Measurements from ENCODE around the gene SLC25A20. TPM values are rescaled to one million over a fixed set of nuclear protein-coding genes. Genes with fewer than 3 reads are reported as not detected.

The SLC25A20 gene
- total and polyA plus RNA-seq, 4 donors: 36.9 to 223 (median 86.5) TPM

- Histone ChIP-seq H3K27me3 (ENCODE audit: control insufficient read depth in 4 of 4, insufficient read depth in 4 of 4, low read length in 3 of 4) (no peaks in the 10 kb centered on the region), H3K9me3 (ENCODE audit: control insufficient read depth in 4 of 4, low read length in 3 of 4) (no peaks in the 10 kb centered on the region), H3K4me3 (ENCODE audit: low read depth in 1 of 3, low read length in 3 of 3) (no peak overlapping the region), H3K4me1 (ENCODE audit: control insufficient read depth in 4 of 4, insufficient read depth in 4 of 4, low read length in 3 of 4) (peaks cover 6 to 21% (median 16%) of the 10 kb centered on the region in 4 donors), H3K36me3 (ENCODE audit: control insufficient read depth in 4 of 4, insufficient read depth in 3 of 4, low read depth in 1 of 4, low read length in 3 of 4) (peaks cover 17 to 22% (median 19%) of the 10 kb centered on the region in 4 donors), H3K9ac (ENCODE audit: low read depth in 1 of 2, low read length in 2 of 2) (no peak overlapping the region), H3K27ac (ENCODE audit: low read depth in 1 of 2, low read length in 2 of 2) (peak overlapping the region; percentile 49 to 67)
- 39% methylated on average over 3 of the region's 3 CpGs for WGBS
- TF ChIP-seq ZBTB33 (IDR thresholded peaks at IDR 0.05) (no peak), SP1 (IDR thresholded peaks at IDR 0.05) (no peak), GABPA (IDR thresholded peaks at IDR 0.05 in 1 of 2, conservative IDR thresholded peaks at IDR 0.05 in 1 of 2) (no peak), FOXA1 (IDR thresholded peaks at IDR 0.05) (no peak), CTCF (IDR thresholded peaks at IDR 0.05; ENCODE audit: low read depth, low read length, missing input control) (no peak), YY1 (IDR thresholded peaks at IDR 0.05) (no peak), EGR1 (IDR thresholded peaks at IDR 0.05; ENCODE audit: low read depth in 2 of 2) (no peak), RAD21 (IDR thresholded peaks at IDR 0.05) (no peak), NR2F2 (IDR thresholded peaks at IDR 0.05) (no peak), RXRA (IDR thresholded peaks at IDR 0.05) (peak; percentile 10 to 69), FOXA2 (IDR thresholded peaks at IDR 0.05) (no peak), REST (IDR thresholded peaks at IDR 0.05) (no peak), HNF4A (conservative IDR thresholded peaks at IDR 0.05) (peak in 1 of 2 donors; percentile 4), MAX (IDR thresholded peaks at IDR 0.05) (no peak), TAF1 (conservative IDR thresholded peaks at IDR 0.05) (no peak), JUND (IDR thresholded peaks at IDR 0.05) (no peak)
- DNase-seq (ENCODE audit: low spot score): no peak
Measured at GRCh38 chr3:48881006-48881405, 17.7 kb downstream of the SLC25A20 start.

GRCh38 chr3:48879994-48880377 is 18.7 kb downstream of the SLC25A20 start:
- Histone ChIP-seq H3K36me3 (ENCODE audit: control insufficient read depth in 4 of 4, insufficient read depth in 3 of 4, low read depth in 1 of 4, low read length in 3 of 4) (peaks cover 19 to 21% (median 21%) of the 10 kb centered on the region in 4 donors), H3K4me1 (ENCODE audit: control insufficient read depth in 4 of 4, insufficient read depth in 4 of 4, low read length in 3 of 4) (peaks cover 6 to 16% (median 15%) of the 10 kb centered on the region in 4 donors), H3K4me3 (ENCODE audit: low read depth in 1 of 3, low read length in 3 of 3) (no peak overlapping the region), H3K9ac (ENCODE audit: low read depth in 1 of 2, low read length in 2 of 2) (no peak overlapping the region), H3K27ac (ENCODE audit: low read depth in 1 of 2, low read length in 2 of 2) (no peak overlapping the region), H3K9me3 (ENCODE audit: control insufficient read depth in 4 of 4, low read length in 3 of 4) (no peaks in the 10 kb centered on the region), H3K27me3 (ENCODE audit: control insufficient read depth in 4 of 4, insufficient read depth in 4 of 4, low read length in 3 of 4) (no peaks in the 10 kb centered on the region)
- WGBS: 87% methylated on average over 6 of the region's 6 CpGs
- no peak for DNase-seq (ENCODE audit: low spot score)
- no peak for TF ChIP-seq ATF3 (IDR thresholded peaks at IDR 0.05)
- no peak for TF ChIP-seq YY1 (IDR thresholded peaks at IDR 0.05)
- no peak for TF ChIP-seq HNF4G (IDR thresholded peaks at IDR 0.05)
- no peak for TF ChIP-seq FOXA2 (IDR thresholded peaks at IDR 0.05)
- no peak for TF ChIP-seq REST (IDR thresholded peaks at IDR 0.05)
- no peak for TF ChIP-seq EGR1 (IDR thresholded peaks at IDR 0.05; ENCODE audit: low read depth in 2 of 2)
- no peak for TF ChIP-seq SP1 (IDR thresholded peaks at IDR 0.05)
- TF ChIP-seq TAF1 (conservative IDR thresholded peaks at IDR 0.05): no peak
- no peak for TF ChIP-seq CTCF (IDR thresholded peaks at IDR 0.05; ENCODE audit: low read depth, low read length, missing input control)
- TF ChIP-seq NR2F2 (IDR thresholded peaks at IDR 0.05): no peak
- TF ChIP-seq JUND (IDR thresholded peaks at IDR 0.05): no peak
- no peak for TF ChIP-seq FOXA1 (IDR thresholded peaks at IDR 0.05)
- no peak for TF ChIP-seq GABPA (IDR thresholded peaks at IDR 0.05 in 1 of 2, conservative IDR thresholded peaks at IDR 0.05 in 1 of 2)
